ENCODE measurements around the gene NPSR1.

NPSR1 gene

DNA sequence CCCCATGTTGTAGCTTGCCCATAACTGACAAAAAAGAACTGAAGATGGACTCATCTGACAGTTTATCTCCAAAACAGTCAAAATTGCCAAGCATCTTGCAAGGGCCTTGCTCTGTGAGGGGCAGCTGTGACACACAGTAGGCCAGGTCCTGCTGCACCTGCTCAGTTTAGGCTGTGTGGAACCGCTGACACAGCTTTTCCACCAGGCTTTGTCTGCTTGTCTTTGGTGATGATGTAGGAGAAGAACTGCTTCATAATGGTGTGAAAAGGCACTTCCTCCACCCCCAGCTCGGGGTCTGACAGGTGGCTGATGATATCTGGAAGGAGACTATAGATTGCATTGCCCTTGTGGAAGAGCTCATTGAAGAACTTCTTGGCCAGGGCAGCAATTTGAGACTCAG lies 92.6 kb downstream of the NPSR1 start:
- TF ChIP-seq, protein P1, sequence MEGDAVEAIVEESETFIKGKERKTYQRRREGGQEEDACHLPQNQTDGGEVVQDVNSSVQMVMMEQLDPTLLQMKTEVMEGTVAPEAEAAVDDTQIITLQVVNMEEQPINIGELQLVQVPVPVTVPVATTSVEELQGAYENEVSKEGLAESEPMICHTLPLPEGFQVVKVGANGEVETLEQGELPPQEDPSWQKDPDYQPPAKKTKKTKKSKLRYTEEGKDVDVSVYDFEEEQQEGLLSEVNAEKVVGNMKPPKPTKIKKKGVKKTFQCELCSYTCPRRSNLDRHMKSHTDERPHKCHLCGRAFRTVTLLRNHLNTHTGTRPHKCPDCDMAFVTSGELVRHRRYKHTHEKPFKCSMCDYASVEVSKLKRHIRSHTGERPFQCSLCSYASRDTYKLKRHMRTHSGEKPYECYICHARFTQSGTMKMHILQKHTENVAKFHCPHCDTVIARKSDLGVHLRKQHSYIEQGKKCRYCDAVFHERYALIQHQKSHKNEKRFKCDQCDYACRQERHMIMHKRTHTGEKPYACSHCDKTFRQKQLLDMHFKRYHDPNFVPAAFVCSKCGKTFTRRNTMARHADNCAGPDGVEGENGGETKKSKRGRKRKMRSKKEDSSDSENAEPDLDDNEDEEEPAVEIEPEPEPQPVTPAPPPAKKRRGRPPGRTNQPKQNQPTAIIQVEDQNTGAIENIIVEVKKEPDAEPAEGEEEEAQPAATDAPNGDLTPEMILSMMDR (IDR thresholded peaks at IDR 0.05; ENCODE audit: insufficient read depth, low read length, poor library complexity, severe bottlenecking) = no peak
- Histone ChIP-seq H3K4me3 (replicated peaks; ENCODE audit: low read depth, low read length) (no peak overlapping the region), H3K36me3 (ENCODE audit: control insufficient read depth, insufficient read depth, low read length) (no peaks in the 10 kb centered on the region), H3K27me3 (replicated peaks; ENCODE audit: control insufficient read depth, insufficient read depth, low read length) (no peaks in the 10 kb centered on the region)
- DNase-seq (ENCODE audit: extremely low read depth, insufficient read length) = no peak

DNA sequence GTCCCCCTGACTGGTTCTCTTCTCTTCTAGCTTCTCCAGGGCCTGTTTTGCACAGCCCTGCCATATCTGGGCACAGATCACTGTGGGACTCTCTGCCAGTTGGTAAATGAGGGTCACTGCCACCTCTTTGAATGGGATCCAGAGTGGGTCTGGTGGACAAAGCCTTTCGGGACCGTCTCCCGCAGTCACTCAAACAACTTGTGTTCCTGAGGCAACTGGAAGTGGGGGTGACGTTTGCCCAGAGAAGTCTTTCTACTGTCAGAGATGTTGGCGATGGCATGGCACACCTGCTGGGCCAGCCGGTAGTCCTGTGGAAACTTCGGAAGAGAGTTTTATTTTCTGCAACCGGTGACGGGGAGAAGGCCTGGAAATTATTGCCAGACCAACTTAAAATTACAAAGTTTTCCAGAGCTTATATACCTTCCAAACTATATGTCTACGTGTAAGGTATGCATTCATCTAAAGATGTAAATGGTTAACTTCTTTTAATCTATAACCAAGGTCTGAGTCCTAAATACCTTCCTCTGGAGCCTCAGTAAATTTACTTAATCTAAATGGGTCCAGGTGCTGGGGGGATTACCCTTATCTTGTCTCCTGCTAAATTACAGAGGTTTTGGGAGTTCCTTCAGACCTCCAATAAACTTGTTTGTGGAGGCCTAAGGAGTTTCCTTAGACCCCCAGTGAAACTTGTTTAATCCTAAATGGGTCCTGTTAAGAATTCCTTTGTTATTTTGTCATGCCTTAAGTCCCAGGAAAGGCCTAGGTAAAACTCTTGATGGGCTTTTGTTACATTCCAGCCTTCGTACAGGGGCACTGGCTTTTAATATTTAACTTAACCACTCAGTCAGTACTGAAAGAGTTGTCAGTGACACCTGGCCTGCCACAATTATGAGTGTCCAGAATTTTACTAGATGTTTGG lies 94.0 kb downstream of the NPSR1 start:
- TF ChIP-seq, protein P1 (IDR thresholded peaks at IDR 0.05; ENCODE audit: insufficient read depth, low read length, poor library complexity, severe bottlenecking) = no peak
- no peaks in the 10 kb centered on the region for H3K27me3 ChIP-seq (replicated peaks; ENCODE audit: control insufficient read depth, insufficient read depth, low read length)
- H3K4me3 ChIP-seq (replicated peaks; ENCODE audit: low read depth, low read length) = no peak overlapping the region
- no peaks in the 10 kb centered on the region for H3K36me3 ChIP-seq (ENCODE audit: control insufficient read depth, insufficient read depth, low read length)
- no peak for DNase-seq (ENCODE audit: extremely low read depth, insufficient read length)

DNA sequence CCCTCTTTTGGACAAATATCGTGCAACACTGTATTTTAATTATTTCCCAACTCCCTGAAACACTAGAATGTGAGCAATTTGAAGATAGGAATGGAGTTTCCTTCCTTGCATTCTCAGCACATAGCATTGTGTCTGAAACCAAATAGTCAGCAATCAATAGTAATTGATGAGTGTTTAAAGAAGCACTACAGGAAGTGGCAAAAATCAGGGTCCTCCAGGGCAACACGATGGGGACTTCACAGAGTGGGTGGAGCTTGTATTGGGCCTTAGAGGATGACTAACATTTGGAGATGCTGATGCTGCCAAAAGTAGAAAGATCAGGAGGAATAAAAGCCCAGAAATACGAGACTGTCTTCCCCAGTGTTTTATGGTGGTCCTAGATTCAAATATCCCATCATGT lies 94.9 kb downstream of the NPSR1 start:
- Histone ChIP-seq H3K27me3 (replicated peaks; ENCODE audit: control insufficient read depth, insufficient read depth, low read length) (no peaks in the 10 kb centered on the region), H3K4me3 (replicated peaks; ENCODE audit: low read depth, low read length) (no peak overlapping the region), H3K36me3 (ENCODE audit: control insufficient read depth, insufficient read depth, low read length) (no peaks in the 10 kb centered on the region)
- TF ChIP-seq, protein P1 (IDR thresholded peaks at IDR 0.05; ENCODE audit: insufficient read depth, low read length, poor library complexity, severe bottlenecking) = no peak
- DNase-seq (ENCODE audit: extremely low read depth, insufficient read length) = no peak

DNA sequence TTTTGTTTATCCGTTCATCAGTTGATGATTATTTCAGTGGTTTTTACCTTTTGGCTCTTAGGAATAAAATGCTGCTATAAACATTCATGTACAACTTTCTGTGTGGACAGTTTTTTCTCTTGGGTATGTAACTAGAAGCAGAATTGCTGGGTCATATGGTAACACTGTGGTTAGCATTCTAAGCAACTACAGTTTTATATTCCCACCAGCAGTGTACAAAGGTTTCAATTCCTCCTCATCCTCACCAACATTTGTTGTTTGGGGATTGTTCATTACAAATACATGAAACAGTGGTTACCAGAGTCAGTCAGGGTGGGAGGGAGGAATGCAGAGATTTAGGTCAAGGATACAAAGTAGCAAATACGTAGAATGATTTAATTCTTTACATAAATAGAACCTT lies 97.0 kb downstream of the NPSR1 start:
- Histone ChIP-seq H3K36me3 (ENCODE audit: control insufficient read depth, insufficient read depth, low read length) (no peaks in the 10 kb centered on the region), H3K4me3 (replicated peaks; ENCODE audit: low read depth, low read length) (no peak overlapping the region), H3K27me3 (replicated peaks; ENCODE audit: control insufficient read depth, insufficient read depth, low read length) (no peaks in the 10 kb centered on the region)
- TF ChIP-seq, protein P1 (IDR thresholded peaks at IDR 0.05; ENCODE audit: insufficient read depth, low read length, poor library complexity, severe bottlenecking) = no peak
- DNase-seq (ENCODE audit: extremely low read depth, insufficient read length) = no peak

DNA sequence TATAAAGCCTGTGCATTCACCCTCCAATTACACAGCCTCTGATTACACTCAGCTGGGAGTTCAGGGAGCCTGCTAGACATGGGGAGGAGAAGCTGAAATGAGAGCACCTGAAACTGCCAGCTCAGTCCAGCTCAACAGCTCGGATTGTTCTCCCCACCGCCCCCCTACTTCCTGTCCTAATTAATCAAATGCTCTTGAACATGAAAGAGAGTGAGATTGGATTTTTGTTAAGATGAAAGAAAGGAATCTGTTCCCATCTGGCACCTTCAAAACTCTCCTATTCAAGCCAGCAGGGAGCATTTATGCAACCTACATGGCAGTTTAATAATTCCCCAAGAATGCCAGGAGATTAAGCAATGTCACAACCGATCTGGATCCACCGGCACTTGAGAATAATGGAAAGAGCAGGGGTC lies 98.0 kb downstream of the NPSR1 start:
- no peak for DNase-seq (ENCODE audit: extremely low read depth, insufficient read length)
- Histone ChIP-seq H3K4me3 (replicated peaks; ENCODE audit: low read depth, low read length) (no peak overlapping the region), H3K27me3 (replicated peaks; ENCODE audit: control insufficient read depth, insufficient read depth, low read length) (no peaks in the 10 kb centered on the region), H3K36me3 (ENCODE audit: control insufficient read depth, insufficient read depth, low read length) (no peaks in the 10 kb centered on the region)
- TF ChIP-seq, protein P1 (IDR thresholded peaks at IDR 0.05; ENCODE audit: insufficient read depth, low read length, poor library complexity, severe bottlenecking) = no peak
